Measurements from ENCODE around the gene CD34.
"Not testable (repeated sequence)": the region's sequence is repeated elsewhere in the genome, so short reads cannot be mapped to it uniquely, and the experiment has no call there.

CD34 gene

GRCh38 chr1:207898260-207898659, 12.7 kb downstream of the CD34 start:
- no peak for DNase-seq (ENCODE audit: low spot score)

GRCh38 chr1:207897188-207897587, 13.7 kb downstream of the CD34 start:
- peak; percentile 8 for DNase-seq (ENCODE audit: low spot score)

GRCh38 chr1:207896547-207896946, 14.4 kb downstream of the CD34 start:
- DNase-seq (ENCODE audit: low spot score), result no peak

- no peak for DNase-seq (ENCODE audit: low spot score)
These were observed 16.2 kb downstream of the CD34 start for GRCh38 chr1:207894704-207895103.

- DNase-seq (ENCODE audit: low spot score), result no peak
These were observed 17.0 kb downstream of the CD34 start for GRCh38 chr1:207893737-207894582.

- DNase-seq (ENCODE audit: low spot score), result no peak
These were observed 18.2 kb downstream of the CD34 start for GRCh38 chr1:207892764-207893163.

GRCh38 chr1:207891148-207891547, 19.8 kb downstream of the CD34 start:
- peak; percentile 11 for DNase-seq (ENCODE audit: low spot score)

- DNase-seq (ENCODE audit: low spot score), result no peak
These were observed 20.7 kb downstream of the CD34 start for GRCh38 chr1:207890136-207890738.

- no peak for DNase-seq (ENCODE audit: low spot score)
These were observed 22.3 kb downstream of the CD34 start for GRCh38 chr1:207888652-207889051.

GRCh38 chr1:207887542-207888201, 23.3 kb downstream of the CD34 start:
- no peak for DNase-seq (ENCODE audit: low spot score)

GRCh38 chr1:207886227-207886626, 24.7 kb downstream of the CD34 start:
- no peak for DNase-seq (ENCODE audit: low spot score)

GRCh38 chr1:207885129-207886032, 25.5 kb downstream of the CD34 start:
- DNase-seq (ENCODE audit: low spot score), result peak; percentile 91

GRCh38 chr1:207884266-207885029, 26.5 kb downstream of the CD34 start:
- DNase-seq (ENCODE audit: low spot score), result no peak

- no peak for DNase-seq (ENCODE audit: low spot score)
These were observed 27.2 kb downstream of the CD34 start for GRCh38 chr1:207883660-207884250.

- DNase-seq (ENCODE audit: low spot score), result no peak
These were observed 27.7 kb downstream of the CD34 start for GRCh38 chr1:207883104-207883651.

GRCh38 chr1:207882692-207883091, 28.2 kb downstream of the CD34 start:
- no peak for DNase-seq (ENCODE audit: low spot score)

- no peak for DNase-seq (ENCODE audit: low spot score)
These were observed 32.0 kb downstream of the CD34 start for GRCh38 chr1:207878939-207879338.

- DNase-seq (ENCODE audit: low spot score), result not testable (repeated sequence)
These were observed 33.0 kb downstream of the CD34 start for GRCh38 chr1:207877914-207878313.

- no peak for DNase-seq (ENCODE audit: low spot score)
These were observed 34.8 kb downstream of the CD34 start for GRCh38 chr1:207876131-207876530.

- no peak for DNase-seq (ENCODE audit: low spot score)
These were observed 35.4 kb downstream of the CD34 start for GRCh38 chr1:207875532-207875931.

All from cerebellar cortex (tissue), 1 donor.